GM10266 (cell line): ENCODE measurements around the gene ASF1A.

Experiments used
- DNase-seq: peaks from one replicate; pipeline ENCODE4 v3.0.0; 2012; ENCODE audit errors: extremely low spot score
- TF ChIP-seq, protein P1 (sequence below): IDR thresholded peaks from 2 replicates; pipeline ENCODE4 v1.5.1; 2012; ENCODE audit warnings: mild to moderate bottlenecking, low read depth; ENCODE audit not compliant: control insufficient read depth, insufficient read depth; ENCODE audit errors: missing control alignments

ASF1A gene

DNA sequence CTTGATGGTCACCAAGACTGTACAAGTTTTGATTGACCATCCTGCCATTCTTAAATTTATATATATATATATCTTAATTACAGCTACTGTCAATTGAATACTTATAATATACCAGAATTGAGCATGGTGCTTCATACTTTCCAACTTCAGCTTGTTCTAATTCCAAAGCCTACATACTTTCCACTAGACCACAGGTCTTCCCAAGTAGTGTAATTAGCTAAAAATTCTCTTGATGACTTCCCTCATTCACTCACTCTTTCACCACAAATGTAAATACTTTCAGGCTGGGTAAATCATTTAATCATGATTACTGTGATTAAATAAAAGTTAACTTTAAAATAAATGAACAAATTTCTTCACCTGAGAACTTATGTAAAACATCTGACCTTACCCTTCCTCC is 3.4 kb downstream of the ASF1A start:
- TF ChIP-seq, protein P1, sequence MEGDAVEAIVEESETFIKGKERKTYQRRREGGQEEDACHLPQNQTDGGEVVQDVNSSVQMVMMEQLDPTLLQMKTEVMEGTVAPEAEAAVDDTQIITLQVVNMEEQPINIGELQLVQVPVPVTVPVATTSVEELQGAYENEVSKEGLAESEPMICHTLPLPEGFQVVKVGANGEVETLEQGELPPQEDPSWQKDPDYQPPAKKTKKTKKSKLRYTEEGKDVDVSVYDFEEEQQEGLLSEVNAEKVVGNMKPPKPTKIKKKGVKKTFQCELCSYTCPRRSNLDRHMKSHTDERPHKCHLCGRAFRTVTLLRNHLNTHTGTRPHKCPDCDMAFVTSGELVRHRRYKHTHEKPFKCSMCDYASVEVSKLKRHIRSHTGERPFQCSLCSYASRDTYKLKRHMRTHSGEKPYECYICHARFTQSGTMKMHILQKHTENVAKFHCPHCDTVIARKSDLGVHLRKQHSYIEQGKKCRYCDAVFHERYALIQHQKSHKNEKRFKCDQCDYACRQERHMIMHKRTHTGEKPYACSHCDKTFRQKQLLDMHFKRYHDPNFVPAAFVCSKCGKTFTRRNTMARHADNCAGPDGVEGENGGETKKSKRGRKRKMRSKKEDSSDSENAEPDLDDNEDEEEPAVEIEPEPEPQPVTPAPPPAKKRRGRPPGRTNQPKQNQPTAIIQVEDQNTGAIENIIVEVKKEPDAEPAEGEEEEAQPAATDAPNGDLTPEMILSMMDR = no peak

DNA sequence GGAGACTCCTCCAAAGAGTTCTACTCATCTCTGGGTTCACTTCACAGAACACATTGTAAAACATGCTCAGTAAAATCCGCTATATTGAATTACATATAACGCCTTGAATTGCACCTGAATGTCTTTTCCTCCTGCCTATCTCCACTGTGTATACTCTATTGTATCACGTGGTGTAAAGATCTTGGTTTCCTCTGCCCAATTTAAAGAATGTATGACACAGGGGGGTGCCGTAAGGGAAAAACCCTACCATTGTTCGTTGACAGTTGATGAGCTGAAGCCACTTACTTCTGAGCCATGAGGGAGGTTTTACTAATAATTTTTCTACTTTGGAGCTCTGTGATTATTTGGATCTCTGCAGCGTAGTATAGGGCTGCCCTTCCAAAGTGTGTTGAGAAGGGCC is 6.0 kb downstream of the ASF1A start:
- TF ChIP-seq, protein P1 = no peak
- no peak for DNase-seq

More for the DNA sequence above, 3.4 kb downstream of the ASF1A start:
- no peak for DNase-seq

DNA sequence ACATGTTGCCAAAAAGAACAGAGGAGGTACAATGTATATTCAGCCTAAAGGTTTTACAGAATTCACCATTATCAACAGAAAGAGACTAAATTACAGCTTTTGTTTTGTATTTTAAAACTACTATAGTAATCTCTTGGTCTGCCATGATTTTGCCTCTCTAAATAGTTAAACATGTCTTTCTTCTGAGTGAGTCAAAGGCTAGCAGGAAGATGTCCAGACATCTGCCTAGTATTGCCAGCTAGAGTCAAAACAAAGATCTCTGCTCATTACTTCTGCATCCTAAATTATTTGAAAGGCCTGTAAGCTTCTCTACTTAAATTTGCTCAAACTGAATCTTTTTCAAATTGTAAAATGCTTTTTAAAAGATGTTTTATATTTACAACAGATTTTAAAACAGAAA is 8.8 kb downstream of the ASF1A start:
- DNase-seq = no peak
- TF ChIP-seq, protein P1 = no peak

DNA sequence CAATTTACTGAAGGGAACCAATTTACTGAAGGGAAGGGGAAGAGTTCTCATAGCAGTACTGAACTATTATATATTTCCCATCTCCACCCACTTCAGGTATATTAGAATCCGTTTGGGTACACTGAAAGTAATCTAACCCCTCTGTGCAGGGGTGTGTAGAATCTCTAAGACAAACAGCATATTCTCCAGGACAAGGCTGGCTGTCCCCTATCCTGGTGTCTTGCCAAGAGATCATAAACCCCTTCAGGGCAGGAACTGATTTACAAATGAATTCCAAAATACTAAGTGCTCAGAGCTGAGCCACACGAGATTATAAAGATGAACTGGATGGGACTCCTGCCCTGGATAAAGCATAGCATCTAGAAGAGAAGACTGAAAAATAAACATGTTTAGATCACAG is 9.2 kb downstream of the ASF1A start:
- TF ChIP-seq, protein P1 = no peak
- DNase-seq = no peak

DNA sequence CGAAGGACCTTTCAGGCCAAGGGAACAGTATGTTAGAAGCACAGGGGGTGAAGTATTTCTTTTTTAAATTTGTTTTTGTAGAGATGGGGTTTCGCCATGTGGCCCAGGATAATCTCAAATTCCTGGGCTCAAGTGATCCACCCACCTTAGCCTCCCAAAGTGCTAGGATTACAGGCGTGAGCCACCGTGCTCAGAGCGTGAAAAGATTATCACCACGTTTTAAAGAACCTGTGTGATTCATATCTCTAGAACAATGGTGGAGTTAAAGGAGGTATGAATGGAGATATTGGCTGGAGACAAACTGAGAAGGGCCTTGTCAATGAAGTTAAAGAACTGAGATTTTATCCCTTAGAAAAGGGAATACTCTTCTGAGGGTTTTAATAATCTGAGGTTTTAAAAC is 9.7 kb downstream of the ASF1A start:
- TF ChIP-seq, protein P1 = no peak
- DNase-seq = no peak

DNA sequence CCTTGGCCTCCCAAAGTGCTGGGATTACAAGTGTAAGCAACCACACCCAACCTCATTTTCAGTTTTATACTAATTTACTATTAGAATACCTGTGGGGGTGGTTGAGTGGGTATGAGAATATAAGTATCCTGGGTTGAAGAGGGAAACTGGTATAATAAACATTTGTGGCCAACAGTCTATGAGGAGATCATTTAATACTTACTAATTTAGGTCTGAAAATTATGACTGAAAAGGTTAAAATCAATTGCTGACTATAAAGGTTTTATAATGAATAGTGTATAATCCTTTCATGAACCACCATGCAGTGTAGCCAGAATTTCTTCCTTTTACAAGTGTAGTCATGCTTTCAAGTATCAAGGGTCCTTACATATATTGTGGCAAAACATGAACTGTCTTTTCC is 11.1 kb downstream of the ASF1A start:
- DNase-seq = no peak
- TF ChIP-seq, protein P1 = no peak

DNA sequence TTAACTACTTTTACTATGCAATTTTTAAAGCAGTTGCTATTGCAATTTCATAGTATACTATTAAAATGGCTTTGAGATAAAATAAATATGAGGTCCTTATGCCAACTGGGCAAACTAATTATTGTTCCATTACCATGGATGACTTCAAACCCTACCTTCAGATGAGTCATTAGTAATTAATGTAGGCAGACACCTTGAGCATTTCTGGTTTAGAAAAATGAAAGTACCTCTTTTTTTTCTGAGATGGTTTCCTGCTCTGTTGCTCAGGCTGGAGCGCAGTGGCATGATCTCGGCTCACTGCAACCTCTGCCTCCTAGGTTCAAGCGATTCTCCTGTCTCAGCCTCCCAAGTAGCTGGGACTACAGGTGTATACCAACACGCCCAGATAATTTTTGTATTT is 11.9 kb downstream of the ASF1A start:
- TF ChIP-seq, protein P1 = no peak
- no peak for DNase-seq
